Stimulated activated CD4-positive, alpha-beta T cell treated with anti-CD3 and anti-CD28 coated beads, TNF-alpha, amount 100 ng/mL, for 1 hour (primary cell): ENCODE measurements around the gene SLCO4A1.

Experiments
- DNase-seq, 3 donors: peaks; one replicate each; pipeline ENCODE4 v3.0.0-alpha.2; 2020; ENCODE audit warnings: low read depth in 3 of 3, low spot score in 1 of 3

Gene SLCO4A1

DNA sequence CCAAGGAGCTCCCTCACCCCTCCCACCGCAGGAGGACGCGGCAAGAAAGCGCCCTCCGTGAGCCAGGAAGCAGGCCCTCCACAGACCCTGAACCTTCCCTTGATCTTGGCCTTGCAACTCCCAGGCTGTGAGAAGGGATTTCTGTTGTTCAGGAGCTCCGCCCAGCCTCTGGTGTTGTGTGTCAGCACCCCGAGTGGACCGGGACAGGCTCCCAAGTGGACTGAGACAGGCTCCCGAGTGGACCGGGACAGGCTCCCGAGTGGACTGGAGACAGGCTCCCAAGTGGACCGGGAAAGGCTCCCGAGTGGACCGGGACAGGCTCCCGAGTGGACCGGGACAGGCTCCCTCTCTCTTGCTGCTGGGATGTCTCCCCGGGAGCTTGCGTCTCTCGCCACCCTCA is 57.0 kb downstream of the SLCO4A1 start:
- no peak for DNase-seq

DNA sequence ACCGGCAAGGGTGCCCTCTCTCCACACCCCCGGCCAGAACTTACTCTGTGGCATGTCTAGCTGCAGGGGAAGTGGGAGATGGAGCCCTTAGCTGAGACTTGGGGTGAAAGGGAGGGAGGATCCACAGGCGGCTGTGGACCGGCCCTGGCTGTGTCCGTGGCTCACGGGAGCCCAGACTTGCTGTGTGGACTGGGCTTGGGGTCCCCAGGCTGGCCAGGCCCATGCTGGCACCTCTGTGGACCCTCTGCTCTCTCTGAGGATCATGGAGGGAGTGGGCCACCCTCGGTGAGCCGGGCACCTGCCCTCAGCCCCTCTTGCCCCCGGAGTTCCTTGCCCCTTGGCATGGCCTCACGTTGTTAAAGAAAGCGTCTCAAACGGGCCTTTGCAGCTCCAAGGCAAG is 57.4 kb downstream of the SLCO4A1 start:
- DNase-seq, result no peak

DNA sequence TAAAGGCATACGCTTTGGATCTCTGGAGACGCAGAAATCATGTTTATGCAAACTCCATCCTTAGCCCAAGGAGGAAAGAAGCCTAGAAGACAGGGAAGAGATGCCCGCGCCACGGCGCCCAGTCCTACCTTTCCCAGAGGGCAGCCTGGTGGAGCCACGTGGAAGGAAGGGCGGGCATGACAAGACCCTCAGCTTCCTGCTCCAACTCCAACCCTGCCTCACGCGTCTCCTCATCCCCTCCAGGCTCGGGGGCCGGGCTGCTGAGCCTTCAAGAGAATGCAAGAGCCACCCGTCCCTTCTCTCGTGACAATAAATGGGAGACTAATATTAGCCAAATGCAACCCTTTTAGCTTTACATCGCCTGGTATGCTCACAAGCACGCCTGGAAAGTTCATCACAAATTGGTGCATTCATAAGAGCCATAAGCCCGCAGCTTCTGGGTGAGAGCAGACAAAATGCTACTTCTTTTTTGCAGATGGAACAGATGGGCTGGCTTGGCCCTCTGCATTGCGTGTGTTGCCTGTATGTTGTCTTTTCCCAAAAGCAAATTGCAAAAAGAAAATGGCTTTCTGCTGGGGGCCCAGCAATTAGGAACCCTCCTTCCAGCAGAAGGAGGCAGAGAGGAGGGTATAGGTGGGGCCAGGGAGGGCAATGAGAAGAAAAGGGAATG is 58.1 kb downstream of the SLCO4A1 start:
- no peak for DNase-seq

DNA sequence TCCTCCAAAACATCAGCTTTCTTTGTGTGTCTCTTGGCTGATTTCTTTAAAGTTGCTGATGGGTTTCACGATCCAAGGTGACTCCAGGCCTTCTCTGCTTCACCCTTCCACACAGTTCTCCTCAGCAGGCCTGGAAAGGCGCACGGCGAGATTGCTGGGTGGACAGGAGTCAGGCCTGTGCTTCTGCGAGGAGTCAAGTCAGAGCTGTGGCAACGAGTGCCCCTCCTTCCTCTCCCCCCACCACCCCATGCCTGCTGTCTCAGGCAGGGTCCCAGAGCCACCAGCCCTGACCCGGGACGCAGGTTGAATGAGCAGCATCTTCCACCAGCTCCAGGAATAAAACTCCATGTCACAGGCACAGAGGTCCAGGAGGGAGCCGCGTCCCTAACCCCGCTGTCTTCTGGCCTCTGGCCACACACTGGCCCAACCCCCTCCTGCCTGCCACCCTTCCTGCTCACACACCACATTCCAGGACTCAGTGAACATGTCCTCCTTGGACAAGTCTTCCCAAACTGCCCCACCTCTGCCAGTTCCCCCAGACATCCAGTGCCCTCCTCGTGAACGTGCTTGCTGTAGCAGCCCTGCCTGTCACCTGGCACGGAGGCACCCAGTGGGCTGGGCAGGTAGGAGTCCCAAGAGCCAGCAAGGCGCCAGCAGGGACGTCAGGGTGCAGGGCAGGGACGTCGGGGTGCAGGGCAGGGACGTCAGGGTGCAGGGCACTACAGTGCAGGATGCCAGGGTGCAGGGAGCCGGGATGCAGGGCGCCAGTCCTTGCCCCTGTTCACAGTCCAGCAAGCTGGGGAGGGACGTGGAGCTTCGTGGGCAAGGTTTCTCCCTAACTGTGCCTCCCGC is 59.1 kb downstream of the SLCO4A1 start:
- no peak for DNase-seq

DNA sequence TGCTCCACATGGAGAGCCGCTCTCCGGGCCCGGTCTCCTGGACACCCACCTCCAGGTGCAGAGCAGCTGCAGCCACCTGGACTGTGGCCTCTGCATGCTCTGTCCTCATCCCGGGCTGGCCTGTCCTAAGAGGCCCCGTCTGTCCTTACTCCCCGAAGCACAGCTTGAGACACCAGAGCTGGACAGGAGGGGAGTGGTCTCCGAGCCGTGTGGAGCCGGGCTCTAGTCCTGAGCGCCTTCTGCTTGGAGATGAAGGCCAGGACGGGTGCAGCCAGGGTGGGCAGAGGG is 59.7 kb downstream of the SLCO4A1 start:
- DNase-seq, result no peak

DNA sequence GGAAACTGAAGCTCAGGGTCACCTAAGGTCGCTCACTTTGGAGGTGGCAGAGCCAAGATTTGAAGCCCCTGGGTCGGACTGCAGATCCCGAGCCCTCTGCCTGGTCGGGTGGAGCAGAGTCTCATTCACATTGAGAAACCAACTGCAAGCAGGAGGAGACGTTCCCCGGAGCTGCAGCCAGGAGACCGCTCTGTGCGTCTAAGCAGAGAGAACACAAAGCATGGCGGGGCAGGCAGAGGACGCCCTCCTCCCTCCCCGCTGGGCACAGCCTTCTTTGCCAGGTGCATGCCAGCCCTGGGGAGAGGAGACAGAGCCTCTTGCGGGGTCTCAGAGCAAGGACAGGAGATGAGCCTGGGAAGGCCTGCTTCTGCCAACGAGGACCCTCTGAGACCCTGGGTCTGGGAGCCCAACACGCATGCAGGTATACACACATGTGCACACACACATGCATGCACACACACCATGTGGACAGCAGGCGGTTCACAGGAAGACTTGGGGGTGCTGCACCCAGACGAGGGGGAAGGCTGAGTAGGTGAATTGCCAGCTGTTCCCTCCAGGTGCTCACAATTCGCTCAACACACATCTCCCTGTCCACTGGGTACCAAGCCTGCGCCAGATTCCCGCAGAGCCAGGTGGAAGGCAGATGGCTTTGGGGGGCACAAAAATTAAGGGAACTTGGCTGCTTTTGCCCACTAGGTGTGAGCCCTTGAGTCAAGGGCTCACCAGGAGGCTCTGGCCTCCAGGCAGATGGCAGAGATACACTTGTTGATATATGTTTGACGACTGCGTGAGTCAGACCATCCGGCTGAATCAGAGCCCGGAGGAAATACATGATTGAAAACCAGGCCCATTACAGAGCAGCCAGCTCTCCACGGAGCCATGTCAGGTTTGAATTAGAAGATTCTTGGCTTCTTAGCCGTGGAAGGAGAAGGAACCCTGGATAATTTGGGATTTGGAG is 60.9 kb downstream of the SLCO4A1 start:
- no peak for DNase-seq

DNA sequence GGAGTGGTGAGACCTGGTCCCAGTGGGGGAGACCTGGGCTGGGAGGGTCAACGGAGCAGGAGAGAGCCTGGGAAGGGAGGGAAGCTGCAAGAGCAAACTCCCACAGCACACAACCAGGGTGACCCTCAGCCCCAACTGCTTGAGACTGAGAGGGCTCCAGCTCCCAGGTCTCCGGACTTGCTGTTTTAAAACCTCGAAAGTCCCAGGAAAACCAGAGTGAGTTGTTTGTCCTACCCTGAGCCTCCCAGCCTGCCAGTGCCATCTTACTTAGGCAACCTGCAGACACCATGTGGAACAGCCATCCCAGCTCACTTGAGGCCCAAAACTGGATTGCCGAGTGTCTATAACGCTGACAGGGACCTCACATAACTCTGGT is 61.5 kb downstream of the SLCO4A1 start:
- DNase-seq, result no peak

DNA sequence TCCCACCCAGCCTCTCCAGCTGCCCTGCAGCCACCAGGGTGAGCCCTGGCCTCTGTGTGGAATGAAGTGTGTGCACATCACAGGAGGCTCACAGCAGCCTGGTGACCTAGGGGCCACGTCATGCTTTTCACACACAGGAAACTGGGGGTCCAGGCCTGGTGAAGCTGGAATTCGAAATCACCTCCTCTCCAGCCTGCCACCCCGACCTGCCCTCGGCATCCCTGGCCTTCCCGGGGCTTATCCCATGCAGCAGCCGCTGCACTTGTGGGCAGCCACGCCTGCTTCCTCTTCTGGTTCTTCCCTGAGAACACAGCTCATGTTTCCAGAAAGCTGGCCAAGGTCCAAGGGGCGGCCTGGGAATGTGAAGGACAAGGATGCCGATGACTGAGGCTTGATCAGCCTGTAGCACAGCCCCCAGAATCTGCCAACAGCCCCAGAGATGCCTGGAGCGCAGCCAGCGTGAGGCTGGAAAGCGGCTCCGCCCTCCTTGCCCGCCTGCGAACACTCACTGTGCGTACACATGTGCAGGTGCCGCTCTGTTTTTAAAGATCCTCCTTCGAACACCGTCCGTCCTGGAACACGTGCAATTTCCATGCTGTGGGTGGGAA is 62.1 kb downstream of the SLCO4A1 start:
- no peak for DNase-seq

DNA sequence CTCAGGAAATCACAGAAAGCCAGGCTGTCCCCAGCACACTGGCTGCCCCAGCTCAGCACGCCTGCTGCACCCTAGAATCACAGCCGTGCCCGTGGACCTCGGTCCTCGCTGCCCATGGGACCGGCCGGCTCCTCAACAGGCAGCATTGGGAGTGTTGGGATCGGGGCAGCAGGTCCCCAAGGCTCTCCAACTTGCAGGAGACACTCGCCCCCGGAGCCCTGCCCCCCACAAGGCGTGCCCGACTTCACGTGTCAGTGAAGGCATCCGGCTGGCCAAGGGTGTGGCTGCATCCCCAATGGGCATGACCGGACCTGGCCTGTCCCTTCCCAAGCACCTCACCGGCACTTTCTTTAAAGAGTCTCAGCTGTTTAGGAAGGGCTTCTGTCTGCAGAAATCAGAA is 63.3 kb downstream of the SLCO4A1 start:
- DNase-seq, result no peak

DNA sequence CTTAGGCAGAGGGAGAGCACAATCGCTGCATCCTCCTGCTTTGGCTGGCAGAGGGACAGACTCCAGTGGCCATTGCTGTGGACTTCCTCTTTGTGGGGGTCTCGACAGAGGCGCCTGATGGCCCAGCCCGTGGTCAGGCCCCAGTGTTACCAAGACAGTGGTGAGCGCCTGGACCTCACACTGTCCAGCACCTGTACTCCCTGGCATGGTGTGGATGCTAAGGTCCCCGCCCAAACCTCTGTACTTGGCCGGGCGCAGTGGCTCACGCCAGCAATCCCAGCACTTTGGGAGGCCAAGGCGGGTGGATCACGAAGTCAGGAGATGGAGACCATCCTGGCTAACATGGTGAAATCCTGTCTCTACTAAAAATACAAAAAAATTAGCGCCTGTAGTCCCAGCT is 64.0 kb downstream of the SLCO4A1 start:
- DNase-seq, result no peak

DNA sequence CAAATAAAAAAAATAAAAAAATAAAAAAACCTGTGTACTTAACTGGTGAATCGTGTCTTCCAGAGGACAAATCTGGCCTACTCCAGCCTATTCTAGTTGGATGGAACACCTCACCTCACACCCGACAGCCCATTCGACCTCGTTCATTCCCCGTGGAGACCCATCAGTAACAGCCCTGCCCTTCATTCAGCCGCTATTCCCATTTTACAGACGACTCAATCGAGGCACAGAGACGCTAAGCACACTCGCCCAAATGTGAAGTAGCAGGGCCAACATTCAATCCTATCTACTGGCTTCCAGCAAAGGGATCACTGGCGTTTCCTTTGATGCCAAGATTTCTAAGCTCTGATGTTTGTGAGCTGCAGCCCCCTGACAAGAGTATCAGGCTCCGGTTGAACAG is 64.6 kb downstream of the SLCO4A1 start:
- no peak for DNase-seq

DNA sequence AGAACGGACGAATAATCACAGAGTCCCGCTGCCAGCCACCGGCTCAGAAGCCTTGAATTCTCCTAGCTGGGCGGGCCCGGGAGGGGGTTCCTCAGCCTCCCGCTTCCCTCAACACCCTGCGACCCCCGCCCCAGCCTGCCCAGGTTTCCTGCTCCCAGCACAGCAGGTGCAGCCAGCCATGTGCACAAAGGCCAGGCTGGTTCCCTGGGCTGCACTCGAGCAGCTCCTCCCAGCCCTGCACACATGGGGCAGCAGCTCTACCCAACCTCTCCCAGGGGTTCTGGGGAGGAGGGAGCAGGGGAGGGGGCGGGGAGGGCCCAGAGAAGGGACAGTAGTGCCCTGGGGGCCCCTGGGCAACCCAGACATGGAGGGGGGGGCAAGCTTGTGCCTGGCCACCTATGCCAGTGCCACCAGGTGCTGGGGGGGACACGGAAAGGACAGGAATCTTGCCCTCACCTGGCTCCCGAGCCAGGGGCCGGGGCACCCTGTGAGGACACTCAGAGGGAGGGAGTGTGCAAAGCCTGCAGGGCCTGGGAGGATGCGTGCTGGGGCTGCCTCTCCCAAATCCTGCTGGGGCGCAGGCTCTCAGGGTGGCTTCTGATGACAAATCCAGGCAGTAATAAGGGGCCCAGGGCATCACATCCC is 65.1 kb downstream of the SLCO4A1 start:
- DNase-seq, result no peak

DNA sequence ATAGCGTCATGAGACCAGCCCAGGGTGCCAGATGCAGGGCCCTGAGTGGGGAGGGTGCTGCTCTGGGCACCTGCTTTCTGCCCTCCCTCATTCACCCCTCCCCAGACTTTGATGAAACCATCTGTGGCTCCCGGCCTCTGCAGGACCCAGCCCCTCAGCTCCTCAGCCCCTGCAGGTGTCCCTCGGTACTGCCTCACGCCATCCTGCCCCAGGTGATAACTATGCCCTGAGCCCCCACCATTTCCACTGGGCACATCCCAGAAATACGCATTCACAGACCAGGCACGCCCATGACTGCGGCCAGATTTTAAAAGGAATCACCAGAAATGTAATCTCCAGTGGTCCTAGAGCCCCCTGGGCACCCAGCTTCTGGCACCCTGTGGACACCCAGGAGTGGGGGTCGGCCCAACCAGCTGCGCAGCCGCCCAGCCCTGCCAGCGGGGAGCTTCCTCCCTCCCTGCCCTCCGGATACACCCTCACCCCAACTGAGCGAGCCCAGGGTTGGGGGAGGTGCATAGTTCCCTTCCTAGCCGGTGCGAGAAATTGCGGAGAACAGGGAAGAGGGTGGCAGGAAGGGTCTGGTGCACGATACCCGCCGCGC is 65.7 kb downstream of the SLCO4A1 start:
- no peak for DNase-seq

DNA sequence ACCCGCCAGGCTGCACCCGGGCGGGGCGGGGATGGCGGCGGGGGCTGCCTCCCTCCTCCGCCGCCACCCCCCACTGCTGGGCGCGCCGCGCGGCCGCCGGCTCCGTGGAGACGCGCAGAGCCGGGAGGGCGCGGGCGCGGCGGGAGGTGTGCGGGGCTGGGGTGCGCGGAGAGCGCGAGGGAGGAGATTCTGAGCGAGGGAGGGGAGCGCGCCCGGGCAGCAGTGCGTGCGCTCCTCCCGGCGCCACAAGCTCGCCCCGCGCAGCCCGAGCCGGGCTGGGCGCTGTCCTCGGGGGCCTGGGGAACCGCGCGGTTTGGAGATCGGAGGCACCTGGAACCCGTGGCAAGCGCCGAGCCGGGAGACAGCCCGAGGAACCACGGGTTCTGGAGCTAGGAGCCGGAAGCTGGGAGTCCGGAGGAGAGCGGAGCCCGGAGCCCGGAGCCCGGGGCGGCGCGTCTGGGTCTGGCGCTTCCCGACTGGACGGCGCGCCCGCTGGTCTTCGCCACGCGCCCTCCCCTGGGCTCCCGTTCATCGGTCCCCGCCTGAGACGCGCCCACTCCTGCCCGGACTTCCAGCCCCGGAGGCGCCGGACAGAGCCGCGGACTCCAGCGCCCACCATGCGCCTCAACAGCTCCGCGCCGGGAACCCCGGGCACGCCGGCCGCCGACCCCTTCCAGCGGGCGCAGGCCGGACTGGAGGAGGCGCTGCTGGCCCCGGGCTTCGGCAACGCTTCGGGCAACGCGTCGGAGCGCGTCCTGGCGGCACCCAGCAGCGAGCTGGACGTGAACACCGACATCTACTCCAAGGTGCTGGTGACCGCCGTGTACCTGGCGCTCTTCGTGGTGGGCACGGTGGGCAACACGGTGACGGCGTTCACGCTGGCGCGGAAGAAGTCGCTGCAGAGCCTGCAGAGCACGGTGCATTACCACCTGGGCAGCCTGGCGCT is 66.6 kb downstream of the SLCO4A1 start, which contains the start of gene NTSR1:
TSS of gene NTSR1 (plus strand) at position 246 of the 946 bp plus-strand sequence. CDS start at position 618, 372 bp downstream.
- DNase-seq, result no peak

DNA sequence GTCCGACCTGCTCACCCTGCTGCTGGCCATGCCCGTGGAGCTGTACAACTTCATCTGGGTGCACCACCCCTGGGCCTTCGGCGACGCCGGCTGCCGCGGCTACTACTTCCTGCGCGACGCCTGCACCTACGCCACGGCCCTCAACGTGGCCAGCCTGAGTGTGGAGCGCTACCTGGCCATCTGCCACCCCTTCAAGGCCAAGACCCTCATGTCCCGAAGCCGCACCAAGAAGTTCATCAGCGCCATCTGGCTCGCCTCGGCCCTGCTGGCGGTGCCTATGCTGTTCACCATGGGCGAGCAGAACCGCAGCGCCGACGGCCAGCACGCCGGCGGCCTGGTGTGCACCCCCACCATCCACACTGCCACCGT is 67.2 kb downstream of the SLCO4A1 start:
- no peak for DNase-seq

DNA sequence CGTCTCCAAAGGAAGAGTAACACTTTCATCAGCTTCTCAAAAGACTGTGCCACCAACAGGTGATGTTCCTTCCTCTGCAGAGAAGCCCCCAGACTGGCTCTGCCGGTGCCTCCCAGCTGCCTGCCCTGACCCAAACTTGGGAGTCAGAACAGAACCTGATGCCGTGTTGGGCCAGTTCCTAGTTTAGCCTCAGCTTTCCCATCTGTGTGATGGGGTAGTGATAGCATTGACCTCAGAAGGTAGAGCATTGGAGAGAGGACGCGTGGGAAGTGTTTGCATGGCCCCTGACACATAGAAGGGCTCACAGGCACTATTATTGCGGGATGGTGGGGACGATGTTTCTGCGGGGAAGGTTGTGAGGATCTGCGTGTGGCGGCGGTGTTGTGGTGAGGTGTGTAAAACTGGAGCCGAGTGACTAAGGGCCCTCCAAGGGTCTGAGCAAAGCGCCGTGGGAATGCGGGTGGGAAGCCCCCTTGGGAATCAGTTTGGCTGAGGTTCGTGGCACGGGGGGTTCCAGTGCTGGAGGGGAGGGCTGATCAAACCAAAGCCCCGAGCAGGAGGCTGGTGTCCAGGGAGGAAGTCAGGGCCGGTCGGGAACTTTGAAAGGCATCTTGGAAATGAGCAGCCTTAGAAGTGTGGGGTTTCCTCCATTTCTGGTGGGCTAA is 68.0 kb downstream of the SLCO4A1 start:
- no peak for DNase-seq

DNA sequence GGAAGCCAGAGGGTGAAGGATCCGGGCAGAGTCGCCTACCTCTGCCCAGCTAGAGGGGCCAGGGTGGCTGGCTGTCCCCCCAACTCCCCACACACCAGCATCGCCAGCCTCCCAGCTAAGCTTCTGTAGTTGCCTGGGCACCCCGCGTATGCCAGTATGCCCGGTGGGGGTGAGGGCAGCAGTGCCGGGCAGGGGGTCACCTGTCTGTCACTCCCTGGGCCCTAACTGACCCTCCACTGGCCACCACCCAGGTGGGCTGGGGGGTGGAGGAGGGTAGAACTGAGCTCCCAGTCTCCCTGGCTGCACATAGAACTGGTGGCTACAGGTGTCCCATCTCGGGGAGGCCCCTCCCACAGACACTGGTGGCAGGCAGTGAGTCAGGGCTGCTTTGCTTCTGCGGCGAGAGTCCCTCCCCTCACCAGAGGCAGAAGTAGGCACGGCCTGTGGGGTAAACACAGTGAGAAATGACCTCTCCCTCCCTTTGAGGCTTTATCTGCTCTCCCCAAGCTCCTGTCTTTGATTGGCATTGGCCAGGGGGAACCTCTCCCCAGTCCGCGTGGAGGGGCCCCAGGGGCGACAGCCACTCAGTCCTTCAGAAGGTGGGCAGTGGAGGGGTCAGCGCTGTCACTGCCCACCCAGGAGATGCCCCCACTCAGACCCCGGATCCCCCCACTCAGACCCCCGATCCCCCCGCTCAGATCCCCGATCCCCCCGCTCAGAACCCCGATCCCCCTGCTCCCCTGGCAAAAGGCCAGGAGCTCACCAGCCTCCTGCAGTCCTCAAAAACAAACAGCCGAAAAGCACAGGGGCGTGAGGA is 68.8 kb downstream of the SLCO4A1 start:
- no peak for DNase-seq

DNA sequence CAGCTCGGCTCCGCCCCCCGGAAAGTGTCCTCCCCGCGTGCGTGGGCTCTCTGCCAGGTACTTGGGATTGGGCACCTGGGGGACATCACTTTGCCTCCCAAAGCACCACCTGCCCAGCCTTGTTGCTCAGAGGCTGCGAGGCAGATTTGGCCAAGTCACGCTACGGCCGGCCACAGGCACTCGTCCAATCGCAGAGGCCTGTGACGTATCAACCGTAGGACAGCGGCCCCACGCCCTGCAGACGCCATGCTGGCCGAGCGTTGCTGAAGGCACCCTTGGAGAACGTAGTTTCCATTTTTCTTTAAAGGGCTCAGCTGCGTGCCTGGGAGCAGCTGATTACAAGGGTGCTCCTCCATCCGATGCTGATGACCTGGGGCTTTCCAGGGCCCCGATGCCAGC is 69.4 kb downstream of the SLCO4A1 start:
- DNase-seq, result no peak
